GM12878 (cell line): Measurements from ENCODE around the gene ZNF544.

Experiments
- CREM ChIP-seq: IDR thresholded peaks from 2 replicates; pipeline ENCODE4 v1.6.1; 2014; ENCODE audit warnings: antibody characterized with exemption, low read depth
- REST ChIP-seq: IDR thresholded peaks from 2 replicates; pipeline ENCODE4 v1.6.1; 2012; ENCODE audit warnings: mild to moderate bottlenecking, low read depth, low read length
- TCF12 ChIP-seq: IDR thresholded peaks from 2 replicates; pipeline ENCODE4 v1.6.1; 2011; ENCODE audit warnings: low read depth, mild to moderate bottlenecking, low read length

GRCh38 chr19:58212336-58213074, 16.2 kb upstream of the ZNF544 start:
- TF ChIP-seq REST, result no peak
- TF ChIP-seq CREM, result no peak
- TF ChIP-seq TCF12, result no peak
